Measurements from ENCODE around the gene SGPL1.

Gene SGPL1

GRCh38 chr10:70887804-70888800, 72.4 kb downstream of the SGPL1 start, which contains the start of gene PCBD1:
PCBD1 (minus strand) TSS chr10:70888565; CDS start chr10:70888533, 32 bp downstream.
- DNase-seq = no peak

DNA sequence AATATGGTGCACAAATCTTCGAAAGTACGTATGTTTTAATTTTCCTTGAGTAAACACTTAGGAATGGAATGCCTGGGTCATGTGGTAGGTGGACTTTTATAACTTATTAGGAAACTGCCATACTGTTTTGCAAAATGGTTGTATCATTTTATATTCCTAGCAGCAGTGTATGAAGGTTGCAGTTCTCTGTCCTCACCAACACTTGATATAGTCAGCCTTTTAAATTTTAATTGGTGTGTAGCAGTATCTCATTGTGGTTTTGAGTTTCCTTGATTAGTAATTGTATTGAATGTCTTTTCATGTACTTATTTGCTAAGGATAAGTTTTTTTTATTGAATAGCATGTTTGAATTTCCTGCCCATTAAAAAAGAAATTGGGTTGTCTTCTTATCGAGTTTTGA, 73.5 kb downstream of the SGPL1 start:
- DNase-seq = no peak

- no peak for DNase-seq
Measured at GRCh38 chr10:70890917-70891431, 75.2 kb downstream of the SGPL1 start.

- DNase-seq = no peak
Measured at GRCh38 chr10:70891627-70892026, 75.9 kb downstream of the SGPL1 start.

DNA sequence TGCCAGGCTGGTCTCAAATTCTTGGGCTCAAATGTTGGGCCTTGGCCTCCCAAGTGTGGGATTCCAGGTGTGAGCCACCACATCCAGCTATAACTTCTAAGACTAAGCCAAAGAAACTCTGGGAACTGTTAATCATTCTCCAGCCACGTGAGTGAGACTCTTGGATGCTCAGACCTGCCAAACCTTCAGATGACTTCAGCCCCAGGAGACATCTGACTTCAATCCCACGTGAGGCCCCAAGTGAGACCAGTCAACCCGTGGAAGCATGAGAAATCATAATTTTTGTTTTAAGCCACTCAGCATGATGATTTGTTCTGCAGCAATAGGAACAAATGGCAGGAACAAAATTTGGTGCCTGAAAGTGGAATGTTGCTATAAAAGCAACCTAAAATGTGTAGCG, 76.9 kb downstream of the SGPL1 start:
- no peak for DNase-seq

- DNase-seq = no peak
Measured at GRCh38 chr10:70893227-70894006, 77.7 kb downstream of the SGPL1 start.

DNA sequence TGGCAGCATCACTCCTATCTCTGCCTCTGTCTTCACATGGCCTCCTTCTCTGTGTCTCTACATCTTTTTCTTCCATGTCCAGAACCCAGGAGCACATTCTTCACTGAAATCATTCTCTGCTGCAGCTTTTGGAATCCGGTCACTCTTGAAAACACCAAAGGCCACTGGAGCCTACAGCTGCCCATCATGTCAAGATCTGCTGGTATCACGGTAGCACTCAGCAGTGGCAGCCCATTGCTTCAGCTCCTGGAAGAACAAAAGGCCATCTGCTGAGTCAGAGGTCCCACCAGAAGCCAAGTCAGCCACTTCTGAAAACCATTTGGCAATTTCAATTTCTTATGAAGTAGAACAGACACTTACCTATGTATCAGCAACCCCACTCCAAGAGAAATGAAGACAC, 78.7 kb downstream of the SGPL1 start:
- no peak for DNase-seq

DNA sequence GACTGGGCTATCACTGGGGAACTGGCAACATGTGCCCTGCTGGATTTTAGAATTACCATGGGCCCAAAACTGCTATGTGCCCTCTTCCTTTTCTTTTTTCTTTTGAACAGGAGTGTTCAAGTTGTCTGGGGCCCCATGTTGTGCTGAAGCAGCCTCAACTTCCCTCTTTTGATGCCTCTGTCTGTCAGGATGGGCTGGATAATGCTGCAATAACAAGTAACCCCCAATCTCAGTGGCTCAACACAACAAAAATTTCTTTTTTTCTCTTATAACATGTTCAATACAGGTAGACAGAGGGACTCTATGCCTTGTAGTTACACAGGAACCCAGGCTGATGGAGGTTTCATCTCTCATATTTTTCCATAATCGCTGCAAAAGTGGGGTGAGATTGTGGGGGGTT, 80.8 kb downstream of the SGPL1 start:
- no peak for DNase-seq

DNA sequence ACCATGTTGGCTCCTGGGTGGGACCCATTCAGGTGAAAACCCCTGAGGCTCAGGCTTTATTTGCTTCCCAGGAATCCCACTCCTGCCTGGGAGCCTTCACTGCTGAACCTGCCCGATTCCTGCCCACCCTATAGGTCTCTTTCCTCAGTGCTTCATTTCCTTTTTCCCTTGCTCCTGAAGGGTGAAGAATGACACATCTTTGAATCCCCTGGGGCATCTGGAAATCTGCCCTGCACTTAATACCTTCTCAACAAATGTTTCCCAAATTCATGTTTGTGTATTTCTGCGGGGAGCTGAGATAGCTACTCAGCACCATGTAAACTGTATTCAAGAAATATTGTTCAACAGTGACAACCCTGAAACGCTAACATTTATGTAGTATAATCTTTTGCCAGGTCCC, 82.9 kb downstream of the SGPL1 start:
- DNase-seq = no peak

DNA sequence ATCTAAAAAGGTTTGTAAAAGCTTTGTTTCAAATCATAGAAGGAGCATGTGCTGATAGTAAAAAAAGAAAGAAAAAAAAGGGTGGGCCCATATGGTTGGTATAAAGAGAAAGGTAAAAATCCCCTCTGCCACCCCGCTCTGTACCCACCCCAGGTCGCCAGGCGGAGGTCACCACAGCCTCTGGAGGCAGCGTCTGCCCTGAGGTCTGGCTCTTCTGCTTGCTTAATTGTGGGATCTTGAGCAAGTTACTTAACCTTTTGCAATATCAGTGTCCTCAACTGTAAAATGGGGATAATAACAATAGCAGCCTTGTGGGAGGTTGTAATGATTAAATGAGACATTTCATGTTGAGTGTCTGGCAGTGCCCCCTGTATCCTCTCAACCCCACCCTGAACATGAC, 83.3 kb downstream of the SGPL1 start:
- DNase-seq = no peak

DNA sequence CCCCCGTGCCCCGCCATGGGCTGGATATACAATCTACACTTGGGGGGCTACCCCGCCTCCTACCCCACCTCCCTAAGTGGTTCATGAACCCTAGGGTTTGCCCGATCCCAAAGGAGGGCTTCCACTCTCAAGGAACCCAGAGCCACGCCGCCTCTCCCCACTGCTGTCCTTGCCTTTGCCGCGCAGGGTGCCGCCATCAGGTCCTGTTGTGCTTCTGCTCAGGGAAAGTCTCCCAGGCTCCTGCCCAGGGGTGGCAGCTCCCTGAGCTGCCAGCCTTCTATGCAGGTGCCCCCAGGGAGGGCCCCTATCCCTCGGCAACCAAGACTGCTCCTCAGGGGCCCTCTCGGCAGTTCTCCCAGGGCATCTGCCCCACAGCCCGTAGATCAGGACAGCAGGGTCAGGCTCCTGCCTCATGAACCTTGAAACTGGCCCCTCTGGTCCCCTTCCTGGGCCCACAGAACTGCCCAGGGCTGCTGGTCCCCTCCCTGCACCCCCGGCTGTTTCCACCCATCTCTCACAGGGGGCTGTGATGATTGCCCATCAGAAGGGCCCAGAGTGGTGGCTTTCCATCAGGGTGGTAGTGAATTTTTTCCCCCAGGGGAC, 85.6 kb downstream of the SGPL1 start:
- DNase-seq = no peak

- DNase-seq = no peak
Measured at GRCh38 chr10:70902661-70903261, 87.0 kb downstream of the SGPL1 start.

- DNase-seq = no peak
Measured at GRCh38 chr10:70903262-70903921, 87.6 kb downstream of the SGPL1 start.

GRCh38 chr10:70905071-70906021, 89.6 kb downstream of the SGPL1 start:
- no peak for DNase-seq

- DNase-seq = no peak
Measured at GRCh38 chr10:70906031-70906783, 90.5 kb downstream of the SGPL1 start.

DNA sequence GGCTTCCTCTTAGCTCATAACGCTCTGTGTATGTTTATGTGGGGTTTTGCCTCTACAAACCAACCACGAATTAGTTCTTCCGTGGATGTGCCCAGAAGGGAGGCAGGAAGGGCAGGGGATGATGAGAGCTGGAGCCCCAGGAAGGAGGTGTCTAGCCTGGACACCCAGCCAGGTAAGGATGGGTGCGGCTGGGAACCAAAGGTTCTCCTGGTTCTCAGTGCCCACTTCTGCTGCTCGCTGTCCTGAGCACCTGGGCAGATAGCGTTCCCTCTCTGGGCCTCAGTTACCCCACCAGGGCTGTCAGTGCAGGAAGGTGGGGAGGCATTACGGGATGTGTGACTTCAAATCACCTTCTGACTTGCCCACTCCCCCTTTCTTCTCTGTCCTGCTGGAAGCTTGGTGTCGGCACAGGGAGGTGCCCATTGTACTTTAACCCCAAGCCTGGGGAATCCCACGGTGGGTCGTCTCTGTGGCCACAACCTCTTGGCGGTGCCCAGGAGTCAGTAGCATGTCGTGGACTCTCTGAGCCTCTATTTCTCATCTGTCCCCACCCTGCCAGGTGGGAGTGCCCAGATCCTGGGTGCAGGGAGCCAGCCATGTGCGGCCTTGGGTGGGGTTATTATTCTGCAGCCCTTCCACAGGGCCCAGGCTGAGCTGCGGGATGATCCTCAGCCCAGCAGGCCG, 91.3 kb downstream of the SGPL1 start:
- DNase-seq = no peak

DNA sequence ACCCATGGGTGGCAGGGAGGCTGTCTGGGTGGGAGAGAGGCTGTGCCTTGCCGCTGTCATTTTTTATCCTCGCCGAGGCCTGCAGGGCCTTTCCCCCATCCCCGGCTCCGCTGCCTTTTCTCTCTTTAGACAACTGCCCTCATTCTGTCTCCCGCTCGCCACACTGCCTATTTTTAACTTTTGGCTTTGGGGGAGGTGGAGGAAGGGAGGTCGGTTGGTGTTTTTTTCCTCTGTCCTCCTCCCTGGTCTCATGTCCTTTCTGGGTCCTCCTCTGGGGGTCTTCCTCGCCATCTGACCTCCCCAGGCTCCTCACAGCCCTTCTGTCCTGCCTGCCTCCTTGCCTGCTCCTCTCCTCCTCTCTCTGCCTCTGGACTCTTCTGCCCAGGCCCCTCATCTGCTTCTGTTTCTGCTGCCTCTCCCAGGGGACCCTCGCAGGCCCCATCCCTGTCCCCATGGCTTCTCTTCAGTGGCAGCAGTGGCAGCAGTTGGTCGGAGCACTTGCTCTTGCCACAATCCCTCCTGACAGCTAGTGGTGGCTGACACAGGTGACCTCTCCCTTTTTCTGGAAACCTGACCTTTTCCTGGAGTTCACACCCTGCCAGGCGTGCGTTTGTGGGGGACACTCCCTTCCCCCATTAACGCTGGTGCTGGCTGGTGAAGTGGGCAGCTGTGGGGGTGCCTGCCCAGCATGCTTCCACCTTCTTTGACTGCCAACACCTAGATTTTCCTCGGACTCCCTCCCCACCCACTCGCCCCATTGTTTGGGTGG, 92.1 kb downstream of the SGPL1 start:
- no peak for DNase-seq

DNA sequence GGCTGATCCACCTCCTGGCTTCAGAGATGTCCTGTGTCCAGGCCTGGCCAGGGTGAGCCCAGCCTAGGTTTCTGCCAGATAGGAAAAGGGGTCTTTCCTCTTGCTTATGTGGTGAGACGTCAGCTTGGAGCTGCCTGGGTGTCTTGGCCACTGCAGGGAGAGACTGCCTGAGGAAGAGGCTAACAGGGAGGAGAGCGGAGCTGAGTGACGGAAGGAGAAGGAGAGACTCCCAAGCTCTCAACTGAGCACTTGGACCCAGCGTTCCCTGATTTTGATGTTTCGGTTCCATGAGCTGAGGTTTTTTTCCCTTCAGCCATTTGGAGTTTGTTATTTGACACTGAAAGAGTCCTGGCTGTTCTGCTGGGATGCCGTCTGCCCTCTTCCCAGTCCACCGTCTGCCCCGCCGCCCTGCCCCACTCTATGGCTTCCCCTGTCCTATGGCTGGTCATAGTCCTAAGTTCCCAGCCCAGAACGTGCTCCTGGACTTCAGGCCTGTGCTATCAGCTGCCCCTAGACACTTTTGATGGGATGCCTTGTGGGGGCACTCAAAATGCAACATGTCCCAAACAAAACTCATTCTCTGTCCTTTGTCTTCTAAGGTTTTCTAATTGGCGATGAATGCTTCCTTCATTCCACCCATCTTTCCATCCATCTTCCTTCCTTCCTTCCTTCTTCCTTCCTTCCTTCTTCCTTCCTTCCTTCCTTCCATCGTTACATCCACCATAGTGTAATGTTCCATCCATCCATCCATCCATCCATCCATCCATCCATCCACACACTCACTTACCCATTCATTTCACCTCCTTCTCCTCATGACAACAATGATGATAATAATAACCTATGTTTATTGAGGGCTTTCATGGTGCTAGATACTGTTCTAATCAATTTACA, 92.9 kb downstream of the SGPL1 start:
- no peak for DNase-seq
